Tibial artery (tissue), 4 donors: ENCODE data around the gene TMEM101.

Experiments used
- DNase-seq, 2 donors: peaks; one replicate each; pipeline ENCODE4 v3.0.0-alpha.2; 2019
- H3K27ac ChIP-seq, 2 donors: fragments of 200-600 bp; sonication (generic) in 1 of 2; 1 replicate in 1 of 2; 2 replicates in 1 of 2; pipeline ENCODE4 v1.5.1; 2018 to 2019; ENCODE audit warnings: mild to moderate bottlenecking in 1 of 2
- H3K27me3 ChIP-seq, 2 donors: fragments of 200-600 bp; sonication (generic) in 1 of 2; one replicate each; pipeline versions ENCODE4 v1.5.1 to v1.6.0; 2016 to 2019
- H3K36me3 ChIP-seq, 3 donors: fragments of 200-600 bp; sonication (generic) in 2 of 3; one replicate each; pipeline ENCODE4 v1.5.1; 2016 to 2019; ENCODE audit warnings: mild to moderate bottlenecking in 2 of 3
- H3K4me1 ChIP-seq, 4 donors: fragments of 200-600 bp; sonication (generic) in 2 of 4; 1 replicate in 3 of 4; 2 replicates in 1 of 4; pipeline ENCODE4 v1.5.1; 2016 to 2019
- H3K4me3 ChIP-seq, 2 donors: fragments of 200-600 bp; sonication (generic) in 1 of 2; 1 replicate in 1 of 2; 2 replicates in 1 of 2; pipeline ENCODE4 v1.5.1; 2018 to 2019; ENCODE audit warnings: mild to moderate bottlenecking in 2 of 2
- H3K9me3 ChIP-seq, 3 donors: fragments of 200-600 bp; sonication (generic) in 1 of 3; one replicate each; pipeline ENCODE4 v1.5.1; 2016 to 2019
- intact Hi-C: fragments of 100-400 bp; cut with DNase I; formaldehyde crosslinking; loops from one replicate; pipeline ENCODE4 v1.15.0; 2023; ENCODE audit warnings: low total_unique reads
- TF ChIP-seq, protein P1 (sequence below), 2 experiments: fragments of 200-600 bp in 1 of 2; fragments of 450-650 bp in 1 of 2; IDR thresholded peaks; one replicate each; pipeline ENCODE4 v1.5.1; 2017 to 2019; ENCODE audit warnings: antibody characterized with exemption in 2 of 2, mild to moderate bottlenecking in 1 of 2, moderate library complexity in 1 of 2

TMEM101 gene

GRCh38 chr17:43987131-43988021 is 27.4 kb downstream of the TMEM101 start:
- intact Hi-C loops: no loop called here
- TF ChIP-seq, protein P1, sequence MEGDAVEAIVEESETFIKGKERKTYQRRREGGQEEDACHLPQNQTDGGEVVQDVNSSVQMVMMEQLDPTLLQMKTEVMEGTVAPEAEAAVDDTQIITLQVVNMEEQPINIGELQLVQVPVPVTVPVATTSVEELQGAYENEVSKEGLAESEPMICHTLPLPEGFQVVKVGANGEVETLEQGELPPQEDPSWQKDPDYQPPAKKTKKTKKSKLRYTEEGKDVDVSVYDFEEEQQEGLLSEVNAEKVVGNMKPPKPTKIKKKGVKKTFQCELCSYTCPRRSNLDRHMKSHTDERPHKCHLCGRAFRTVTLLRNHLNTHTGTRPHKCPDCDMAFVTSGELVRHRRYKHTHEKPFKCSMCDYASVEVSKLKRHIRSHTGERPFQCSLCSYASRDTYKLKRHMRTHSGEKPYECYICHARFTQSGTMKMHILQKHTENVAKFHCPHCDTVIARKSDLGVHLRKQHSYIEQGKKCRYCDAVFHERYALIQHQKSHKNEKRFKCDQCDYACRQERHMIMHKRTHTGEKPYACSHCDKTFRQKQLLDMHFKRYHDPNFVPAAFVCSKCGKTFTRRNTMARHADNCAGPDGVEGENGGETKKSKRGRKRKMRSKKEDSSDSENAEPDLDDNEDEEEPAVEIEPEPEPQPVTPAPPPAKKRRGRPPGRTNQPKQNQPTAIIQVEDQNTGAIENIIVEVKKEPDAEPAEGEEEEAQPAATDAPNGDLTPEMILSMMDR (IDR thresholded peaks at IDR 0.05): no peak
- Histone ChIP-seq H3K4me1 (peaks cover 0 to 11% (median 10%) of the 10 kb centered on the region in 4 donors), H3K27ac (no peak overlapping the region), H3K36me3 (no peaks in the 10 kb centered on the region), H3K27me3 (peaks cover 0 to 70% of the 10 kb centered on the region in 2 donors), H3K9me3 (no peaks in the 10 kb centered on the region), H3K4me3 (no peak overlapping the region)
- no peak for DNase-seq

GRCh38 chr17:43986225-43986981 is 28.4 kb downstream of the TMEM101 start:
- DNase-seq: no peak
- Histone ChIP-seq H3K27ac (no peak overlapping the region), H3K27me3 (peaks cover 0 to 75% of the 10 kb centered on the region in 2 donors), H3K9me3 (no peaks in the 10 kb centered on the region), H3K36me3 (no peaks in the 10 kb centered on the region), H3K4me1 (peaks cover 0 to 11% (median 10%) of the 10 kb centered on the region in 4 donors), H3K4me3 (no peak overlapping the region)
- intact Hi-C loops: no loop called here
- TF ChIP-seq, protein P1 (IDR thresholded peaks at IDR 0.05): no peak

- Histone ChIP-seq H3K4me1 (peaks cover 0 to 11% (median 10%) of the 10 kb centered on the region in 4 donors), H3K27ac (no peak overlapping the region), H3K27me3 (peaks cover 0 to 72% of the 10 kb centered on the region in 2 donors), H3K4me3 (no peak overlapping the region), H3K9me3 (no peaks in the 10 kb centered on the region), H3K36me3 (no peaks in the 10 kb centered on the region)
- intact Hi-C loops: no loop called here
- no peak for DNase-seq
- TF ChIP-seq, protein P1 (IDR thresholded peaks at IDR 0.05): no peak
These were observed 30.2 kb downstream of the TMEM101 start for GRCh38 chr17:43984521-43984920.

DNA sequence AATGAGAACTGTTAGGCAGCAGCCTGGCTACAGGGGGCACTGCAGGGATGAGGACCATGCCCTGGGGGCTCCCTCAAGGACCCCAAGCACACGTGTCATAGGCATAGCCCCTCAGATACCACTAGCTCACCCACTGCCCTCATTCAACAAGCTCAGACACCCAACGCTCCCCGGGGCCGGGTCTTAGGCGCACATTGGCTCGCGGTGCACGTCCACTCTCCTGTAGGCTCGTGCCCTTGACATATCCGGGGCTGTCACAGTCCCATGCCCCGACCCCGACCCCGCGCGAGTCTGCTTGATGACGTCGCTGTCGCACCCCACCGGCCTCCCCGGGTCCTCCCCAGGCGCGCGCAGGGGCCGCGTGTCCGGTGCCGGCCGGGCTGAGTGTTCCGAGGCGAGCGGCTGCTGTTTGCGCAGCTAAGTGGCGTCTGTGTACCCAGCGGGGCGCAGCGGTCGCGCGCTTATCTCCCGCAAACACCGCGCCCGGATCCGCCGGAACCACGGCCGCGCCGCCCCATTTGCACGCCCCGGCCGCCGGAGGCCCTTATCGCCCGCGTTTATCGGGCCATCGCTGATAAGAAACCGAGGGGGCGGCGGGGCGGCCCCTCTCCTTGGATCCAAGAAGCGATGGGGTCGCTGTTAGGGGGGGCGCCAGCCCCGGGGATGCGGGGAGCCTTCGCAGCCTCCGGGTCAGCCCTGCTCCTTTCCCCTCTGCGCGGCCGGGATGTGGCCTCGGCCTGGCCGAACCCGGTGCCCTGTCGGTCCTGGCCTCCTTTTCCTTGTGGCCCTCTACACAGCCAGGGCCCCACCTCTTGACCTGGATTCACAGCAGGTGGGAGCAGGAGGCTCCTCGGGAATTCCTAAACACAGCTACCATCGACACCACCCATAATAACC is 31.0 kb downstream of the TMEM101 start:
- Histone ChIP-seq H3K27me3 (peaks cover 0 to 76% of the 10 kb centered on the region in 2 donors), H3K4me3 (peak overlapping the region; percentile 25 to 40), H3K27ac (no peak overlapping the region), H3K9me3 (no peaks in the 10 kb centered on the region), H3K4me1 (peaks cover 0 to 11% (median 10%) of the 10 kb centered on the region in 4 donors), H3K36me3 (no peaks in the 10 kb centered on the region)
- intact Hi-C loops: no loop called here
- DNase-seq: no peak
- TF ChIP-seq, protein P1 (IDR thresholded peaks at IDR 0.05): no peak

- Histone ChIP-seq H3K9me3 (no peaks in the 10 kb centered on the region), H3K27me3 (peaks cover 0 to 78% of the 10 kb centered on the region in 2 donors), H3K36me3 (no peaks in the 10 kb centered on the region), H3K27ac (no peak overlapping the region), H3K4me3 (no peak overlapping the region), H3K4me1 (peaks cover 0 to 11% (median 10%) of the 10 kb centered on the region in 4 donors)
- no peak for DNase-seq
- intact Hi-C loops: no loop called here
- TF ChIP-seq, protein P1 (IDR thresholded peaks at IDR 0.05): no peak
These were observed 31.6 kb downstream of the TMEM101 start for GRCh38 chr17:43983196-43983514.
